Testis (tissue), 3 donors: ENCODE measurements around the gene NEMP2. TPM values are rescaled to one million over a fixed set of nuclear protein-coding genes. Genes with fewer than 3 reads are reported as not detected.

Experiments
- DNase-seq: peaks from one replicate; pipeline ENCODE4 v3.0.0-alpha.2; 2019
- H3K27ac ChIP-seq, 2 donors: fragments of 200-600 bp; sonication (generic); one replicate each; pipeline ENCODE4 v1.5.1; 2019
- H3K27me3 ChIP-seq: fragments of 200-600 bp; sonication (generic); one replicate; pipeline ENCODE4 v1.5.1; 2019
- H3K36me3 ChIP-seq: fragments of 200-600 bp; sonication (generic); one replicate; pipeline ENCODE4 v1.5.1; 2017; ENCODE audit warnings: low read depth; ENCODE audit errors: missing control alignments
- H3K4me1 ChIP-seq: fragments of 200-600 bp; sonication (generic); one replicate; pipeline ENCODE4 v1.5.1; 2019
- H3K4me3 ChIP-seq, 2 donors: fragments of 200-600 bp; sonication (generic); one replicate each; pipeline ENCODE4 v1.5.1; 2017 to 2019
- H3K9me3 ChIP-seq: fragments of 200-600 bp; sonication (generic); one replicate; pipeline ENCODE4 v1.5.1; 2017
- POLR2A ChIP-seq: fragments of 450-650 bp; IDR thresholded peaks from one replicate; pipeline ENCODE4 v1.6.1; 2017; ENCODE audit warnings: antibody characterized with exemption, mild to moderate bottlenecking, moderate library complexity
- WGBS, 2 donors: methylation state at CpG; one replicate each; pipeline ENCODE4 v1.1.5; 2018; 5-methylcytosine and 5-hydroxymethylcytosine counted together
- intact Hi-C: fragments of 100-400 bp; cut with DNase I; formaldehyde crosslinking; loops from one replicate; pipeline ENCODE4 v1.15.1; 2023; ENCODE audit warnings: low total_unique reads
- polyA plus RNA-seq: library from polyadenylated mRNA; stranded (reverse); fragments of 350-450 nt; fragmentation: Illumina TruSeq; extraction: RNeasy Lipid Tissue Mini Kit (QIAGEN cat#74804); gene quantifications from one replicate; pipeline ENCODE4 v1.2.3, GENCODE V29; 2014; ENCODE audit warnings: low read depth, low replicate concordance; ENCODE audit not compliant: insufficient read depth
- total RNA-seq, 2 donors: library from RNA; depleted of rRNA; stranded (reverse); fragments of >200 nt; gene quantifications; one replicate each; pipeline ENCODE4 v1.2.3, GENCODE V29; 2016
- TF ChIP-seq, protein P1 (sequence below), 3 experiments: fragments of 450-650 bp in 2 of 3; fragments of 200-600 bp in 1 of 3; sonication (generic) in 1 of 3; IDR thresholded peaks; one replicate each; pipeline ENCODE4 v1.5.1; 2016 to 2019; ENCODE audit warnings: antibody characterized with exemption in 3 of 3, mild to moderate bottlenecking in 2 of 3, moderate library complexity in 1 of 3

Gene NEMP2
- total and polyA plus RNA-seq, 3 donors from 2014 or later, result 8.1 to 32.0 (median 16.8) TPM

DNA sequence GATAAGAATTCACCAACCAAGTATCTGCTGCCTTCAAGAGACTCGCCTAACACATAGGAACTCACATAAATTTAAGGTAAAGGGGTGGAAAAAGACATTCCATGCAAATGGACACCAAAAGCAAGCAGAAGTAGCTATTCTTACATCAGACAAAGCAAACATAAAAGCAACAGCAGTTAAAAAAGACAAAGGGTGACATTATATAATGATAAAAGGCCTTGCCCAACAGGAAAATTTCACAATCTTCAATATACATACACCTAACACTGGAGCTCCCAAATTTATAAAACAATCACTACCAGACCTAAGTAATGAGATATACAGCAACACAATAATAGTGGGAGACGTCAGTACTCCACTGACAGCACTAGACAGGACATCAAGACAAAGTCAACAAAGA, 41.4 kb downstream of the NEMP2 start:
- Histone ChIP-seq H3K4me3 (no peak overlapping the region), H3K36me3 (no peaks in the 10 kb centered on the region), H3K27ac (no peak overlapping the region), H3K4me1 (no peaks in the 10 kb centered on the region), H3K9me3 (no peaks in the 10 kb centered on the region), H3K27me3 (no peaks in the 10 kb centered on the region)
- TF ChIP-seq, protein P1, sequence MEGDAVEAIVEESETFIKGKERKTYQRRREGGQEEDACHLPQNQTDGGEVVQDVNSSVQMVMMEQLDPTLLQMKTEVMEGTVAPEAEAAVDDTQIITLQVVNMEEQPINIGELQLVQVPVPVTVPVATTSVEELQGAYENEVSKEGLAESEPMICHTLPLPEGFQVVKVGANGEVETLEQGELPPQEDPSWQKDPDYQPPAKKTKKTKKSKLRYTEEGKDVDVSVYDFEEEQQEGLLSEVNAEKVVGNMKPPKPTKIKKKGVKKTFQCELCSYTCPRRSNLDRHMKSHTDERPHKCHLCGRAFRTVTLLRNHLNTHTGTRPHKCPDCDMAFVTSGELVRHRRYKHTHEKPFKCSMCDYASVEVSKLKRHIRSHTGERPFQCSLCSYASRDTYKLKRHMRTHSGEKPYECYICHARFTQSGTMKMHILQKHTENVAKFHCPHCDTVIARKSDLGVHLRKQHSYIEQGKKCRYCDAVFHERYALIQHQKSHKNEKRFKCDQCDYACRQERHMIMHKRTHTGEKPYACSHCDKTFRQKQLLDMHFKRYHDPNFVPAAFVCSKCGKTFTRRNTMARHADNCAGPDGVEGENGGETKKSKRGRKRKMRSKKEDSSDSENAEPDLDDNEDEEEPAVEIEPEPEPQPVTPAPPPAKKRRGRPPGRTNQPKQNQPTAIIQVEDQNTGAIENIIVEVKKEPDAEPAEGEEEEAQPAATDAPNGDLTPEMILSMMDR (IDR thresholded peaks at IDR 0.05), result no peak
- TF ChIP-seq POLR2A, result no peak
- no peak for DNase-seq
- intact Hi-C loops, result no loop called here
- WGBS, 2 donors, result 66 to 98% methylated on average over 2 of the region's 2 CpGs

DNA sequence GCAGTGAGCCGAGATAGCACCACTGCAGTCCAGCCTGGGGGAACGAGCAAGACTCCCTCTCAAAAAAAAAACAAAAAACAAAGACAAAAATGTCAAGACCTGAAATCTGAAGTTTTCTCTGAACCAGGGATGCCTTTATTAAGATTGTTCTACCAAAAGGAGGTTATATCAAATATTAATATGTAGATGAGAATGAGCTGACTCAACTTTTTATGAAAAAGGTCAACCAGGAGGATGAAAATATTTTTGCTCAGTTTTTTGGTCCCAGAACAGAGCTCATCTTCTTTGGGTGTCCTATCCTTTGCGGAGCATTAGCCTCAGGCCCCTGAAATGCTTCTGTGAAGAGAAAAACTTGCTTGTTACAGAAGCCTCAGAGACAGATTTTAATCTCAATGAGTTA, 44.0 kb downstream of the NEMP2 start:
- no peak for TF ChIP-seq POLR2A
- no peaks in the 10 kb centered on the region for H3K4me1 ChIP-seq
- DNase-seq, result no peak
- intact Hi-C loops, result no loop called here
- no peak overlapping the region for H3K4me3 ChIP-seq
- H3K9me3 ChIP-seq, result no peaks in the 10 kb centered on the region
- 81 to 92% methylated on average over 3 of the region's 3 CpGs for WGBS, 2 donors
- no peak overlapping the region for H3K27ac ChIP-seq
- H3K27me3 ChIP-seq, result no peaks in the 10 kb centered on the region
- no peaks in the 10 kb centered on the region for H3K36me3 ChIP-seq

DNA sequence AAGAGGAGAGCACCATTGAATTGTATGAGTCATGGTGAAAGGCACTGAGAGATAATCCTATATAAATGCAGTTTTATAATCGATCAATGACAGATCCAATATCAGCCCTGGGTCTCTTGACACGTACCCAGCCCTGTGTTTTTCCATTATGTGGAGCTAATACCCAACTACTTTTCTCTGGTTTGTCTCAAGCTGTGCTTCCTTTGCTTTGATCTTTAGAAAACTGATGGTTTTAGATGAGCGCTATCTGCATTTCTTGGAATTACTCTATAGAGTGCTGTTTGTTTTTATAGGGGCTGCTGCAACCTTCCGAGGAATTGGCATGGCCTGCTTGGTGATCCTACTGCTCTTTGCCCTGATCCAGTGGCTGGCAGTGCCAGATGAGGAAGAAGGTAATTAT, 45.0 kb downstream of the NEMP2 start:
- Histone ChIP-seq H3K27ac (no peak overlapping the region), H3K27me3 (no peaks in the 10 kb centered on the region), H3K9me3 (no peaks in the 10 kb centered on the region), H3K4me3 (no peak overlapping the region), H3K36me3 (no peaks in the 10 kb centered on the region), H3K4me1 (no peaks in the 10 kb centered on the region)
- intact Hi-C loops, result no loop called here
- 94 to 100% methylated on average over 4 of the region's 4 CpGs for WGBS, 2 donors
- DNase-seq, result no peak
- TF ChIP-seq POLR2A, result no peak
- TF ChIP-seq, protein P1 (IDR thresholded peaks at IDR 0.05), result no peak

DNA sequence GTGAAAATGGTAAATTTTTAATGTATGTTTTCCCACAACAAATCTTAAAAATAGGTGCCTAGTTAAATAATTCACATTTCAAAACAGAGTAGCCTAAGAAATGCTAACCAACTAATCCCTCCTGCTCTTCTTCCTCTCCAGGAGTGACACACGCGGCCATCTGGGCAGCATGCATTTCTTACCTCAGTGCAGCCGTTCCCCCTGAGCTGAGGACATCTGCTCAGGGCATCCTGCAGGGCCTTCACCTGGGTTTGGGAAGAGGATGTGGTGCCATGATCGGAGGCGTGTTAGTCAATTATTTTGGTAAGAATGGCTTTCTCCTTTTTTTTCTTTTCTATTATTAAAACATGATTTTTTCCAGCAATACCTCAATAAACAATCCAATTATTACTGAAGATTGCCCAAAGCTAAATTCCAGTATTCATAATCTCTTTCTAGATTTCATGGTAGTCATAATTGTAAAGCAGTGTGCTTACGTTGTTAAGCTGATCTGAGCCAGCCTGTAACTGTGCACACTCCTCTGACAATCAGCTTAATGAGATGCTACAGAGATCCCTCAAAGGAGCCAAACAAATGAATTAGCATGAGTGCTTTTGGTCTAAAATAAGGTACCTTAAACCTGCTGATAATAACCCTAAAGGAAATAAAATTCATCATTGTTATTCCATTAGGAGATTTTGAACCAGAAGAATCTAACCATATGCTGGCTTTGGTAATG, 45.8 kb downstream of the NEMP2 start:
- H3K4me1 ChIP-seq, result no peaks in the 10 kb centered on the region
- no peaks in the 10 kb centered on the region for H3K27me3 ChIP-seq
- TF ChIP-seq POLR2A, result no peak
- TF ChIP-seq, protein P1 (IDR thresholded peaks at IDR 0.05), result no peak
- no peak for DNase-seq
- no peaks in the 10 kb centered on the region for H3K9me3 ChIP-seq
- H3K27ac ChIP-seq, result no peak overlapping the region
- intact Hi-C loops, result no loop called here
- H3K36me3 ChIP-seq, result no peaks in the 10 kb centered on the region
- no peak overlapping the region for H3K4me3 ChIP-seq
- 93 to 94% methylated on average over 6 of the region's 6 CpGs for WGBS, 2 donors

DNA sequence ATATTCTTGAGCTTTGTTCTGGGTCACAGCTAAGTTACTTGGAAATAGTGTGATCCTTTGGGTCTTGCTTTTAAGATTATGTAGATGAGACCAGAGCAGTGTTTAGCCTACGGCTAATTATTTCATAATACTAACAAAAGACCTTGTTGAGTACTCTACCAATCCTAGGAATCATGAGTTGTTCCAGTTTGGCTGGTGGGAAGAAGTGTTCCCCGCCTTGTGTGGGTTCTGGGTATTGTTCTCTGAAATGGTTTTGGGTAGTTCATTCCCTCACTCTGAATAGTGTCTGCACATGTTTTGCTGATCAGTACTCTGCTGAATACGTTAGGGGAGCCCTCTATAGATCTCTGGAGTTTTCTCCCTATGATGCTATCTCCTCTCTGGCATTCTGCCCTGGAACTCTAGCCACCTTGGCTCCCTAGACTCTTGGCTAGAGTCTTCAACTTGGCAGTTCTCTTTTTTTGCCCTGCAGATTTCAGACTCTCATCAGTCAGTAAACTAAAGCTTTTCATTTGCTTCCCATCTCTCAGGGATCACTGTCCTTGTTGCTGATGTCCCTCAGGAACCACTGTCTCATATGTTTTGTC, 48.4 kb downstream of the NEMP2 start:
- Histone ChIP-seq H3K27me3 (no peaks in the 10 kb centered on the region), H3K4me3 (no peak overlapping the region), H3K9me3 (no peaks in the 10 kb centered on the region), H3K36me3 (no peaks in the 10 kb centered on the region), H3K27ac (no peak overlapping the region), H3K4me1 (no peaks in the 10 kb centered on the region)
- WGBS, 2 donors, result 79 to 83% methylated on average over 3 of the region's 3 CpGs
- no peak for TF ChIP-seq POLR2A
- TF ChIP-seq, protein P1 (IDR thresholded peaks at IDR 0.05), result no peak
- no peak for DNase-seq
- intact Hi-C loops, result no loop called here
